Upper lobe of left lung (tissue), 4 donors: ENCODE data around the gene TMEM198.

Experiments used
- EP300 ChIP-seq, 4 donors: sonication (generic); formaldehyde crosslinking; IDR thresholded peaks; one replicate each; pipeline ENCODE4 v1.5.1; 2017; ENCODE audit warnings: antibody characterized with exemption in 4 of 4, control low read depth in 2 of 4
- POLR2A ChIP-seq, 4 donors: fragments of 450-650 bp; IDR thresholded peaks; one replicate each; pipeline ENCODE4 v1.5.1; 2016 to 2017; ENCODE audit warnings: antibody characterized with exemption in 4 of 4, mild to moderate bottlenecking in 2 of 4
- POLR2AphosphoS5 ChIP-seq, 2 donors: sonication (generic); formaldehyde crosslinking; IDR thresholded peaks; one replicate each; pipeline ENCODE4 v1.5.1; 2017; ENCODE audit warnings: antibody characterized with exemption in 2 of 2
- TF ChIP-seq, protein P1 (sequence below), 6 experiments: fragments of 450-650 bp in 4 of 6; fragments of 200-600 bp in 2 of 6; sonication (generic) in 2 of 6; IDR thresholded peaks; one replicate each; pipeline ENCODE4 v1.5.1; 2016 to 2019; ENCODE audit warnings: antibody characterized with exemption in 6 of 6

- TF ChIP-seq, protein P1, sequence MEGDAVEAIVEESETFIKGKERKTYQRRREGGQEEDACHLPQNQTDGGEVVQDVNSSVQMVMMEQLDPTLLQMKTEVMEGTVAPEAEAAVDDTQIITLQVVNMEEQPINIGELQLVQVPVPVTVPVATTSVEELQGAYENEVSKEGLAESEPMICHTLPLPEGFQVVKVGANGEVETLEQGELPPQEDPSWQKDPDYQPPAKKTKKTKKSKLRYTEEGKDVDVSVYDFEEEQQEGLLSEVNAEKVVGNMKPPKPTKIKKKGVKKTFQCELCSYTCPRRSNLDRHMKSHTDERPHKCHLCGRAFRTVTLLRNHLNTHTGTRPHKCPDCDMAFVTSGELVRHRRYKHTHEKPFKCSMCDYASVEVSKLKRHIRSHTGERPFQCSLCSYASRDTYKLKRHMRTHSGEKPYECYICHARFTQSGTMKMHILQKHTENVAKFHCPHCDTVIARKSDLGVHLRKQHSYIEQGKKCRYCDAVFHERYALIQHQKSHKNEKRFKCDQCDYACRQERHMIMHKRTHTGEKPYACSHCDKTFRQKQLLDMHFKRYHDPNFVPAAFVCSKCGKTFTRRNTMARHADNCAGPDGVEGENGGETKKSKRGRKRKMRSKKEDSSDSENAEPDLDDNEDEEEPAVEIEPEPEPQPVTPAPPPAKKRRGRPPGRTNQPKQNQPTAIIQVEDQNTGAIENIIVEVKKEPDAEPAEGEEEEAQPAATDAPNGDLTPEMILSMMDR (IDR thresholded peaks at IDR 0.05) = no peak
- TF ChIP-seq POLR2AphosphoS5 (IDR thresholded peaks at IDR 0.05) = no peak
- TF ChIP-seq POLR2A (IDR thresholded peaks at IDR 0.05) = no peak
- no peak for TF ChIP-seq EP300 (IDR thresholded peaks at IDR 0.05)
Measured at GRCh38 chr2:219533930-219534661, 9.7 kb upstream of the TMEM198 start.
